GM12865 (cell line): Measurements from ENCODE around the gene IQGAP2.

Experiments
- DNase-seq: peaks from one replicate; pipeline ENCODE4 v3.0.0; 2010; ENCODE audit warnings: low read depth
- H3K4me3 ChIP-seq: 2 replicates; pipeline ENCODE4 v1.5.1; 2011; ENCODE audit warnings: mild to moderate bottlenecking, low read depth, low read length, control low read depth
- CTCF ChIP-seq: IDR thresholded peaks from 2 replicates; pipeline ENCODE4 v1.5.1; 2011; ENCODE audit warnings: low read length, control low read depth, low read depth, inconsistent platforms; ENCODE audit not compliant: insufficient read depth; ENCODE audit errors: missing control alignments

IQGAP2 gene

GRCh38 chr5:76522103-76522935, 119.2 kb downstream of the IQGAP2 start:
- TF ChIP-seq CTCF: no peak
- H3K4me3 ChIP-seq: no peak overlapping the region
- DNase-seq: no peak

GRCh38 chr5:76524101-76524835, 121.2 kb downstream of the IQGAP2 start:
- no peak for DNase-seq
- no peak overlapping the region for H3K4me3 ChIP-seq
- TF ChIP-seq CTCF: no peak

GRCh38 chr5:76524868-76525267, 121.8 kb downstream of the IQGAP2 start:
- no peak overlapping the region for H3K4me3 ChIP-seq
- no peak for TF ChIP-seq CTCF
- DNase-seq: no peak

- TF ChIP-seq CTCF: no peak
- no peak for DNase-seq
- no peak overlapping the region for H3K4me3 ChIP-seq
Observed at GRCh38 chr5:76525956-76526355, 122.9 kb downstream of the IQGAP2 start.

- no peak for DNase-seq
- TF ChIP-seq CTCF: no peak
- no peak overlapping the region for H3K4me3 ChIP-seq
Observed at GRCh38 chr5:76526950-76527583, 124.0 kb downstream of the IQGAP2 start.

- H3K4me3 ChIP-seq: no peak overlapping the region
- DNase-seq: no peak
- no peak for TF ChIP-seq CTCF
Observed at GRCh38 chr5:76527685-76528161, 124.6 kb downstream of the IQGAP2 start.
